H1 (cell line): ENCODE measurements around the gene UVSSA. TPM values are rescaled to one million over a fixed set of nuclear protein-coding genes. Genes with fewer than 3 reads are reported as not detected.

Experiments
- CTCF ChIA-PET: fragments of 300-600 bp; sonication (Branson Sonifier 250); formaldehyde crosslinking; loops from one replicate; lab custom pipeline; 2021; ENCODE audit not compliant: partially characterized antibody; lab: Charles Lee
- POLR2A ChIA-PET: fragments of 300-600 bp; sonication (Branson Sonifier 250); formaldehyde crosslinking; loops from one replicate; lab custom pipeline; 2021; ENCODE audit warnings: inconsistent platforms; ENCODE audit not compliant: partially characterized antibody; lab: Charles Lee
- DNase-seq, 2 experiments: peaks; one replicate each; pipeline versions ENCODE4 v3.0.0 to v3.0.0-alpha.2; 2010 to 2022; ENCODE audit warnings: low spot score in 2 of 2, low read depth in 1 of 2, mixed read lengths in 1 of 2
- FAIRE-seq: peaks from 2 replicates; lab custom pipeline; 2011; peaks lifted over from hg19 to GRCh38; lab: Jason Lieb, UNC
- H2AFZ ChIP-seq: 2 replicates; pipeline ENCODE4 v1.8.1; 2012; ENCODE audit warnings: low read length, inconsistent platforms
- H2AK5ac ChIP-seq: 2 replicates; pipeline ENCODE4 v1.6.1; 2013; ENCODE audit warnings: low read depth, low read length
- H2BK120ac ChIP-seq: replicated peaks from 2 replicates; pipeline ENCODE3; 2013; ENCODE audit warnings: low read depth, low read length, inconsistent platforms
- H2BK12ac ChIP-seq: 2 replicates; pipeline ENCODE4 v1.6.1; 2013; ENCODE audit warnings: low read depth, low read length
- H2BK15ac ChIP-seq: 2 replicates; pipeline ENCODE4 v1.6.1; 2013; ENCODE audit warnings: low read length
- H2BK20ac ChIP-seq: 2 replicates; pipeline ENCODE4 v1.6.1; 2013; ENCODE audit warnings: low read length
- H2BK5ac ChIP-seq: 2 replicates; pipeline ENCODE4 v1.6.1; 2013; ENCODE audit warnings: low read depth, low read length
- H3K14ac ChIP-seq: 2 replicates; pipeline ENCODE4 v1.6.1; 2013; ENCODE audit warnings: inconsistent platforms; ENCODE audit not compliant: insufficient read length
- H3K18ac ChIP-seq: 2 replicates; pipeline ENCODE4 v1.6.1; 2013; ENCODE audit warnings: low read length; ENCODE audit errors: extremely low read depth
- H3K23ac ChIP-seq: 2 replicates; pipeline ENCODE4 v1.6.1; 2013; ENCODE audit warnings: inconsistent platforms; ENCODE audit not compliant: insufficient read length
- H3K23me2 ChIP-seq: 2 replicates; pipeline ENCODE4 v1.6.1; 2013; ENCODE audit warnings: low read depth, low read length
- H3K27ac ChIP-seq: 2 replicates; pipeline ENCODE4 v1.6.1; 2011; ENCODE audit warnings: low read depth, low read length, inconsistent platforms
- H3K27me3 ChIP-seq, 4 experiments: replicated peaks in 1 of 4; 1 replicate in 1 of 4; 2 replicates in 3 of 4; pipeline versions ENCODE4 v1.6.1 to v1.8.1; 2011 to 2013; ENCODE audit warnings: low read length in 3 of 4, mild to moderate bottlenecking in 3 of 4, inconsistent platforms in 2 of 4, mixed read lengths in 2 of 4, moderate library complexity in 1 of 4; ENCODE audit not compliant: control insufficient read depth in 3 of 4, insufficient read depth in 3 of 4; ENCODE audit errors: extremely low read depth in 1 of 4
- H3K36me3 ChIP-seq, 4 experiments: 2 replicates each; pipeline versions ENCODE4 v1.6.1 to v1.8.1; 2011 to 2013; ENCODE audit warnings: mild to moderate bottlenecking in 4 of 4, low read length in 3 of 4, moderate library complexity in 2 of 4, control low read depth in 1 of 4, inconsistent platforms in 1 of 4; ENCODE audit not compliant: insufficient read depth in 4 of 4, control insufficient read depth in 2 of 4
- H3K4ac ChIP-seq: replicated peaks from 2 replicates; pipeline ENCODE3; 2013; ENCODE audit warnings: low read length, low read depth, mixed read lengths, inconsistent platforms; ENCODE audit not compliant: insufficient read length
- H3K4me1 ChIP-seq, 4 experiments: replicated peaks in 1 of 4; 1 replicate in 1 of 4; 2 replicates in 3 of 4; pipeline versions ENCODE4 v1.6.1 to v1.8.1; 2011 to 2013; ENCODE audit warnings: low read length in 3 of 4, inconsistent platforms in 2 of 4, mixed read lengths in 1 of 4; ENCODE audit not compliant: insufficient read depth in 4 of 4, control insufficient read depth in 3 of 4
- H3K4me2 ChIP-seq, 2 experiments: 2 replicates each; pipeline versions ENCODE4 v1.6.1 to v1.8.1; 2011 to 2013; ENCODE audit warnings: low read depth in 2 of 2, low read length in 2 of 2, control low read depth in 1 of 2, inconsistent platforms in 1 of 2, mild to moderate bottlenecking in 1 of 2; ENCODE audit not compliant: insufficient read depth in 1 of 2
- H3K4me3 ChIP-seq, 4 experiments: fragments of 200-600, 300-600 bp in 1 of 4; sonication (generic), shearing (Covaris generic), sonication (Bioruptor Twin) in 1 of 4; 2 replicates each; pipeline versions ENCODE4 v1.5.1 to v1.8.1; 2011 to 2016; ENCODE audit warnings: low read length in 4 of 4, low read depth in 3 of 4, control low read depth in 2 of 4, inconsistent platforms in 2 of 4, mild to moderate bottlenecking in 2 of 4, mixed read lengths in 1 of 4, moderate library complexity in 1 of 4; ENCODE audit not compliant: insufficient read depth in 2 of 4; ENCODE audit errors: extremely low read depth in 1 of 4
- H3K56ac ChIP-seq: replicated peaks from 2 replicates; pipeline ENCODE3; 2013; ENCODE audit warnings: low read depth, mild to moderate bottlenecking, mixed read lengths, low read length, inconsistent platforms; ENCODE audit not compliant: insufficient read length
- H3K79me1 ChIP-seq: 2 replicates; pipeline ENCODE4 v1.6.1; 2013; ENCODE audit warnings: low read depth, low read length, control low read depth
- H3K79me2 ChIP-seq, 2 experiments: 2 replicates each; pipeline versions ENCODE4 v1.6.1 to v1.8.1; 2012 to 2013; ENCODE audit warnings: low read length in 2 of 2, mild to moderate bottlenecking in 2 of 2, inconsistent platforms in 1 of 2; ENCODE audit not compliant: insufficient read depth in 2 of 2, control insufficient read depth in 1 of 2
- H3K9ac ChIP-seq, 4 experiments: replicated peaks in 1 of 4; 1 replicate in 1 of 4; 2 replicates in 3 of 4; pipeline versions ENCODE4 v1.6.1 to v1.8.1; 2011 to 2013; ENCODE audit warnings: low read depth in 3 of 4, low read length in 3 of 4, control low read depth in 2 of 4, mild to moderate bottlenecking in 2 of 4, moderate library complexity in 2 of 4, inconsistent platforms in 1 of 4; ENCODE audit errors: extremely low read depth in 1 of 4
- H3K9me3 ChIP-seq, 2 experiments: 2 replicates each; pipeline versions ENCODE4 v1.6.1 to v1.8.1; 2012 to 2013; ENCODE audit warnings: mild to moderate bottlenecking in 2 of 2, moderate library complexity in 2 of 2, control low read depth in 1 of 2, inconsistent platforms in 1 of 2, low read depth in 1 of 2, low read length in 1 of 2, mixed read lengths in 1 of 2; ENCODE audit not compliant: insufficient read depth in 2 of 2
- H4K20me1 ChIP-seq, 2 experiments: replicated peaks in 1 of 2; 2 replicates each; pipeline versions ENCODE3 to v1.8.1; 2011 to 2013; ENCODE audit warnings: inconsistent platforms in 2 of 2, low read length in 2 of 2, mild to moderate bottlenecking in 1 of 2; ENCODE audit not compliant: insufficient read depth in 2 of 2, control insufficient read depth in 1 of 2
- H4K5ac ChIP-seq: 2 replicates; pipeline ENCODE4 v1.6.1; 2013; ENCODE audit warnings: low read length, low read depth, mixed read lengths, inconsistent platforms; ENCODE audit not compliant: insufficient read length
- H4K8ac ChIP-seq: 2 replicates; pipeline ENCODE4 v1.8.0; 2013; ENCODE audit warnings: mild to moderate bottlenecking, moderate library complexity, low read length, inconsistent platforms; ENCODE audit not compliant: insufficient read depth; ENCODE audit errors: extremely low read depth
- H4K91ac ChIP-seq: replicated peaks from 2 replicates; pipeline ENCODE3; 2013; ENCODE audit warnings: low read length, mixed read lengths, inconsistent platforms; ENCODE audit not compliant: insufficient read length
- BCL11A ChIP-seq, 2 experiments: IDR thresholded peaks; one replicate each; pipeline ENCODE4 v1.6.1; 2011; ENCODE audit warnings: low read depth in 2 of 2, low read length in 2 of 2, mild to moderate bottlenecking in 2 of 2
- BRCA1 ChIP-seq: IDR thresholded peaks from 2 replicates; pipeline ENCODE4 v1.6.1; 2012; ENCODE audit warnings: low read depth, low read length, improper control_type of control experiment
- CHD1 ChIP-seq: IDR thresholded peaks from 2 replicates; pipeline ENCODE4 v1.6.1; 2012; ENCODE audit warnings: low read depth, low read length, improper control_type of control experiment
- GTF2F1 ChIP-seq: IDR thresholded peaks from 2 replicates; pipeline ENCODE4 v1.6.1; 2012; ENCODE audit warnings: low read depth, low read length, improper control_type of control experiment, borderline replicate concordance
- HDAC6 ChIP-seq: IDR thresholded peaks from one replicate; pipeline ENCODE4 v1.7.1; 2012; ENCODE audit warnings: low read depth, mild to moderate bottlenecking, inconsistent platforms, low read length, moderate library complexity
- SP1 ChIP-seq: IDR thresholded peaks from 2 replicates; pipeline ENCODE4 v1.6.1; 2011; ENCODE audit warnings: low read depth, low read length
- SRF ChIP-seq: IDR thresholded peaks from 2 replicates; pipeline ENCODE4 v1.6.1; 2011; ENCODE audit warnings: mild to moderate bottlenecking, low read depth, low read length, moderate library complexity
- WGBS, 2 experiments: shearing (Covaris generic) in 1 of 2; methylation state at CpG; one replicate each; pipeline versions ENCODE4 v1.1.6 to v1.1.7; 2013 to 2015; ENCODE audit warnings: low lambda C conversion rate in 2 of 2, mixed read lengths in 2 of 2, inconsistent platforms in 1 of 2, low coverage in 1 of 2, missing lambda C conversion rate in 1 of 2; ENCODE audit not compliant: insufficient replicate concordance in 2 of 2, insufficient coverage in 1 of 2, insufficient read length in 1 of 2; ENCODE audit errors: extremely low coverage in 1 of 2, missing lambda C conversion rate in 1 of 2; 5-methylcytosine and 5-hydroxymethylcytosine counted together
- polyA plus RNA-seq, 7 experiments: library from polyadenylated mRNA; depleted of rRNA in 3 of 7; stranded (reverse) in 5 of 7; unstranded in 2 of 7; fragments of >200 nt in 5 of 7; fragments of 200-250 nt in 2 of 7; gene quantifications; 1 replicate in 5 of 7; 2 replicates in 1 of 7; 4 replicates in 1 of 7; pipeline versions ENCODE4 v1.2.1 to v1.2.3, GENCODE V29; 2011 to 2013; ENCODE audit warnings: missing spikeins in 2 of 7, mixed read lengths in 2 of 7
- total RNA-seq: library from RNA; stranded (reverse); fragmentation: NEBNext Ultra II Directional; extraction: Animal tissue kit (Norgen Biotek cat#: 25700); gene quantifications from 2 replicates; pipeline ENCODE4 v1.2.1, GENCODE V29; 2021
- TF ChIP-seq, protein P1 (sequence below): IDR thresholded peaks from 2 replicates; pipeline ENCODE4 v1.6.1; 2011; ENCODE audit warnings: low read length, improper control_type of control experiment

Gene UVSSA
- total and polyA plus RNA-seq, 2 of the 8 experiments (the other 6 are each of a cell fraction or from before 2014, with no cell fraction given): 14.5 to 19.4 TPM

DNA sequence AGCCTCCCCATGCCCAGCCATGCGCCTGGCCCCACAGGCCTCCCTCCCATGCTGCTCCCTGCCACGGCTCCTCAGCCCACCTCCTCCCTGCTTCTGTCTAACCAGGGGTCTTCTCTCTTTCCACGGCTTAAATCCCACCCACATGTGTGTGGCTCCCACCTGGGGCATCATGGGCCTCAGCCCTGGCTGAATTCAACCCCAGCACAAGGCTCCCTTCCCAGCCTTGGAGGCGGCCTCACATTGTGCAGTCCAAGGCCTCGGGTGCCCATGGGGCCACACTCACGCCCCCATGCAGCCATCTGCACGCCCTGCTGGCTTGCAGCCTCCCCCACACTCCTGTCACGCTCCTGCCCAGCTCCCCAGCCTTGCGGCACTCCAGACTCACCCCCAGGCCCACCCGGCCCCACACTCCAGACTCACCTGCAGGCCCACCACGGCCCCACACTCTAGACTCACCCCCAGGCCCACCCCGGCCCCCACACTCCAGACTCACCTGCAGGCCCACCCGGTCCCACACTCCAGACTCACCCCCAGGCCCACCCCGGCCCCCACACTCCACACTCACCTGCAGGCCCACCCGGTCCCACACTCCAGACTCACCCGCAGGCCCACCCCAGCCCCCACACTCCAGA, 30.4 kb upstream of the UVSSA start:
- Histone ChIP-seq H3K23ac (no peak overlapping the region), H2AK5ac (no peak overlapping the region), H2BK12ac (no peak overlapping the region), H3K79me2 (peaks cover 0 to 17% of the 10 kb centered on the region in 2 experiments; a peak in 2 of 4 replicates), H3K56ac (no peak overlapping the region), H3K9me3 (no peaks in the 10 kb centered on the region), H3K14ac (no peak overlapping the region), H3K4ac (no peak overlapping the region), H4K91ac (no peak overlapping the region), H4K8ac (no peak overlapping the region; the same call in 1 of the 2 replicates), H3K27me3 (no peaks in the 10 kb centered on the region), H2BK120ac (no peak overlapping the region), H2BK20ac (no peak overlapping the region), H2AFZ (no peak overlapping the region), H4K5ac (no peak overlapping the region), H3K4me3 (no peak overlapping the region), H3K18ac (no peak overlapping the region), H4K20me1 (peaks cover 7 to 31% of the 10 kb centered on the region in 2 experiments), H2BK5ac (no peak overlapping the region), H3K4me2 (no peak overlapping the region), H3K9ac (no peak overlapping the region), H2BK15ac (no peak overlapping the region), H3K27ac (no peak overlapping the region), H3K79me1 (peaks cover 11% of the 10 kb centered on the region), H3K36me3 (peaks cover 18 to 49% (median 38%) of the 10 kb centered on the region in 4 experiments), H3K23me2 (no peaks in the 10 kb centered on the region), H3K4me1 (no peaks in the 10 kb centered on the region)
- DNase-seq (no peak), FAIRE-seq (no peak)
- ChIA-PET POLR2A (interaction anchor here (2.3 kb wide), 1 partner anchor 10 kb away, joined by 6 read pairs; no protein-coding TSS in a partner anchor), CTCF (no interaction called here)
- WGBS, 2 experiments: 83% methylated on average over 7 of the region's 16 CpGs; no CpG with 5 or more reads in 1 of the 2 experiments
- TF ChIP-seq HDAC6: no peak
- no peak for TF ChIP-seq SRF
- TF ChIP-seq GTF2F1: no peak
- TF ChIP-seq SP1: no peak
- TF ChIP-seq BCL11A (IDR thresholded peaks at IDR 0.05; ENCODE audit: low read depth in 2 of 2, low read length in 2 of 2): no peak
- TF ChIP-seq, protein P1, sequence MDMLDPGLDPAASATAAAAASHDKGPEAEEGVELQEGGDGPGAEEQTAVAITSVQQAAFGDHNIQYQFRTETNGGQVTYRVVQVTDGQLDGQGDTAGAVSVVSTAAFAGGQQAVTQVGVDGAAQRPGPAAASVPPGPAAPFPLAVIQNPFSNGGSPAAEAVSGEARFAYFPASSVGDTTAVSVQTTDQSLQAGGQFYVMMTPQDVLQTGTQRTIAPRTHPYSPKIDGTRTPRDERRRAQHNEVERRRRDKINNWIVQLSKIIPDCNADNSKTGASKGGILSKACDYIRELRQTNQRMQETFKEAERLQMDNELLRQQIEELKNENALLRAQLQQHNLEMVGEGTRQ: no peak
- no peak for TF ChIP-seq CHD1
- no peak for TF ChIP-seq BRCA1
